K562 (cell line): ENCODE data around the gene UBXN11. TPM values are rescaled to one million over a fixed set of nuclear protein-coding genes. Genes with fewer than 3 reads are reported as not detected.

Source experiments
- ARID1B ChIP-seq: fragments of 450-650 bp; IDR thresholded peaks from 2 replicates; pipeline ENCODE4 v1.6.1; 2016; ENCODE audit warnings: antibody characterized with exemption, mild to moderate bottlenecking, inconsistent platforms
- BCOR ChIP-seq: fragments of 450-650 bp; IDR thresholded peaks from 2 replicates; pipeline ENCODE4 v1.6.1; 2016
- GATAD2A ChIP-seq: fragments of 450-650 bp; IDR thresholded peaks from 2 replicates; pipeline ENCODE4 v1.6.1; 2017
- HDAC1 ChIP-seq, 2 experiments: fragments of 450-650 bp; IDR thresholded peaks; 2 replicates each; pipeline ENCODE4 v1.6.1; 2016 to 2017; ENCODE audit warnings: inconsistent platforms in 1 of 2, mild to moderate bottlenecking in 1 of 2, moderate library complexity in 1 of 2
- MEIS2 ChIP-seq: fragments of 450-650 bp; IDR thresholded peaks from 2 replicates; pipeline ENCODE4 v1.6.1; 2014; ENCODE audit warnings: mild to moderate bottlenecking; ENCODE audit not compliant: partially characterized antibody
- NCOA2 ChIP-seq, 2 experiments: fragments of 450-650 bp; IDR thresholded peaks; 2 replicates each; pipeline ENCODE4 v1.6.1; 2018; ENCODE audit warnings: mild to moderate bottlenecking in 2 of 2, moderate library complexity in 1 of 2; ENCODE audit not compliant: partially characterized antibody in 2 of 2
- PHF20 ChIP-seq: fragments of 450-650 bp; IDR thresholded peaks from 2 replicates; pipeline ENCODE4 v1.6.1; 2018; ENCODE audit not compliant: partially characterized antibody
- PRDM10 ChIP-seq: fragments of 450-650 bp; IDR thresholded peaks from 2 replicates; pipeline ENCODE4 v1.6.1; 2018; ENCODE audit not compliant: partially characterized antibody
- RBM34 ChIP-seq: fragments of 200-400 bp; formaldehyde crosslinking; IDR thresholded peaks from 2 replicates; pipeline ENCODE4 v1.6.1; 2018; ENCODE audit warnings: low read length, borderline replicate concordance; ENCODE audit not compliant: insufficient read depth
- TEAD4 ChIP-seq, 2 experiments: sonication (generic) in 1 of 2; formaldehyde crosslinking in 1 of 2; IDR thresholded peaks; 2 replicates each; pipeline versions ENCODE4 v1.6.1 to v1.8.0; 2012 to 2022; ENCODE audit warnings: borderline replicate concordance in 1 of 2, inconsistent platforms in 1 of 2, low read length in 1 of 2, mild to moderate bottlenecking in 1 of 2, missing genetic modification reagents in 1 of 2
- ZBTB7A ChIP-seq: IDR thresholded peaks from 2 replicates; pipeline ENCODE4 v1.6.1; 2011; ENCODE audit warnings: low read depth, mild to moderate bottlenecking, low read length, moderate library complexity, borderline replicate concordance; ENCODE audit not compliant: control insufficient read depth
- ZFX ChIP-seq: sonication (generic); formaldehyde crosslinking; IDR thresholded peaks from 2 replicates; pipeline ENCODE4 v1.8.0; 2022; ENCODE audit warnings: mild to moderate bottlenecking, missing genetic modification reagents, moderate library complexity
- ZMIZ1 ChIP-seq, 2 experiments: fragments of 150-350 bp in 1 of 2; IDR thresholded peaks; 2 replicates each; pipeline ENCODE4 v1.6.1; 2012 to 2016; ENCODE audit warnings: low read depth in 2 of 2, low read length in 2 of 2, mild to moderate bottlenecking in 1 of 2, moderate library complexity in 1 of 2
- ZNF263 ChIP-seq: sonication (generic); formaldehyde crosslinking; IDR thresholded peaks from 2 replicates; pipeline ENCODE4 v1.8.0; 2022; ENCODE audit warnings: mild to moderate bottlenecking, missing genetic modification reagents, borderline replicate concordance
- ZNF551 ChIP-seq: fragments of 250-450 bp; sonication (Bioruptor Pico); IDR thresholded peaks from 2 replicates; pipeline ENCODE4 v1.5.0; 2021; ENCODE audit warnings: mild to moderate bottlenecking, moderate library complexity
- ZNF583 ChIP-seq: fragments of 250-450 bp; sonication (Bioruptor Pico); IDR thresholded peaks from 2 replicates; pipeline ENCODE4 v1.4.0; 2020
- ZNF695 ChIP-seq: fragments of 450-650 bp; formaldehyde crosslinking; IDR thresholded peaks from 2 replicates; pipeline ENCODE4 v1.4.0; 2020; ENCODE audit warnings: mild to moderate bottlenecking, moderate library complexity
- ZNF830 ChIP-seq: fragments of 250-450 bp; sonication (Bioruptor Pico); IDR thresholded peaks from 2 replicates; pipeline ENCODE4 v1.5.0; 2021; ENCODE audit warnings: mild to moderate bottlenecking
- polyA plus RNA-seq, 8 experiments: library from polyadenylated mRNA; depleted of rRNA in 4 of 8; stranded (reverse) in 5 of 8; unstranded in 3 of 8; fragments of >200 nt; fragmentation: Nextera tagmentation in 2 of 8; fragmentation: Illumina TruSeq in 1 of 8; extraction: Ambion mirVana in 2 of 8; extraction: Trizol in 1 of 8; gene quantifications; 2 replicates each; pipeline versions ENCODE4 v1.2.1 to v1.2.3, GENCODE V29; 2011 to 2014; ENCODE audit warnings: inconsistent platforms in 1 of 8, missing spikeins in 1 of 8
- total RNA-seq, 7 experiments: library from RNA; depleted of rRNA in 6 of 7; stranded (reverse); fragments of >200 nt in 6 of 7; fragmentation: Illumina TruSeq in 2 of 7; extraction: Trizol in 2 of 7; gene quantifications; 2 replicates each; pipeline versions ENCODE4 v1.2.1 to v1.2.3, GENCODE V29; 2011 to 2021; ENCODE audit warnings: low replicate concordance in 1 of 7
- TF ChIP-seq, protein P1 (sequence below), 2 experiments: fragments of 450-650 bp in 1 of 2; sonication (generic) in 1 of 2; formaldehyde crosslinking in 1 of 2; IDR thresholded peaks in 1 of 2; conservative IDR thresholded peaks in 1 of 2; 2 replicates each; pipeline versions ENCODE4 v1.6.1 to v1.8.1; 2016 to 2023; ENCODE audit warnings: mild to moderate bottlenecking in 2 of 2, moderate library complexity in 2 of 2, inconsistent platforms in 1 of 2, missing genetic modification reagents in 1 of 2

Gene UBXN11
- total and polyA plus RNA-seq, 9 of the 15 experiments (the other 6 are each of a cell fraction or from before 2014, with no cell fraction given): 0.48 to 34.3 (median 11.3) TPM

DNA sequence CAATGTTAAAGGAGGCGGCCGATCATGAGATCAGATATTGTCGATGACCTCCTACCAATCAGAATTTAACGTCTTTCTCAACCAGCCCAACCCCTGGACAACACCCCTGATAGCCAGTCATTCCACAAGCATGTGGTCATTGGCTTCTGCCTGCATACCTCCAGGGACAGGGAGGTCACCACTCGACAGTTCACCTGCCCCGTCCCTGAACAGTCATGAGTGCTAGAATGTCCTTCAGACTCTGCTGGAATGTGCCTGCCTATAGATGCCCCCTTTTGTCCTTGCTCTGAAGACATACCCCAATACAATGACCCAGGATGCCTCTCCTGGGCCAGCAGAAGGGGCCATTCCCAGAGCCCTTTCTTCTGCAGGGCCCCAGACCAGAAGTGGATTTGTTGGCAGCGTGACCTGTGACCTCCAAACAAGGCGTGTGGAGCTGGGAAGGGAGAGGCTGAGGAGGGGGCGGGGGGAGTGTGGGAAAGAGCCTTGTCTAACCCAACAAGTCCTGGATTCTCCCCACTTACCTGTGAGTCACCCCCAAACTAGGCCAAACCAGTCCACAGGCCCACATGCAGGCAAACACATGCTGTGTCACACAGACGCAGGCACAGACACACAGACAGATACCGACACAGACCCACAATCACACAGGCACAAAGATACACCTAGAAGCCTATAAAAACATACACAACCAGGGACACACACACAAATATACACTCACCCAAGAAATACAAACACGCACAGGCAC, 45.3 kb upstream of the UBXN11 start (continued):
- TF ChIP-seq ZNF583 (no peak), ZNF551 (CRISPR knock-in tag) (no peak), PRDM10 (peak; percentile 77), RBM34 (no peak), ZNF263 (CRISPR knock-in tag) (no peak), TEAD4 (IDR thresholded peaks at IDR 0.05; ENCODE audit: low read length) (no peak), TEAD4 (CRISPR knock-in tag; IDR thresholded peaks at IDR 0.05; ENCODE audit: borderline replicate concordance) (0 out of 2 replicates have a peak, but pooled peaks have one; percentile 18), PHF20 (peak; percentile 56), MEIS2 (no peak), ARID1B (peak; percentile 37), ZNF830 (CRISPR knock-in tag) (0 out of 2 replicates have a peak, but pooled peaks have one; percentile 37), BCOR (peak; percentile 58; the same call in 1 of the 2 replicates), ZMIZ1 (IDR thresholded peaks at IDR 0.05; ENCODE audit: low read depth in 2 of 2, low read length in 2 of 2) (no peak), HDAC1 (IDR thresholded peaks at IDR 0.05) (peak in 1 of 2 experiments; percentile 54; a peak in 1 of 4 replicates), GATAD2A (0 out of 2 replicates have a peak, but pooled peaks have one; percentile 33), ZNF695 (no peak), ZBTB7A (peak; percentile 18; the same call in 1 of the 2 replicates), NCOA2 (IDR thresholded peaks at IDR 0.05; ENCODE audit: partially characterized antibody in 2 of 2) (no peak), ZFX (CRISPR knock-in tag) (peak; percentile 47)
- TF ChIP-seq, protein P1, sequence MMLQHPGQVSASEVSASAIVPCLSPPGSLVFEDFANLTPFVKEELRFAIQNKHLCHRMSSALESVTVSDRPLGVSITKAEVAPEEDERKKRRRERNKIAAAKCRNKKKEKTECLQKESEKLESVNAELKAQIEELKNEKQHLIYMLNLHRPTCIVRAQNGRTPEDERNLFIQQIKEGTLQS (IDR thresholded peaks at IDR 0.05): peak; percentile 34; the same call in 1 of the 2 replicates
- TF ChIP-seq, protein P1 (CRISPR knock-in tag; conservative IDR thresholded peaks at IDR 0.05): no peak
